Measurements from ENCODE around the gene TUBB6. TPM values are rescaled to one million over a fixed set of nuclear protein-coding genes. Genes with fewer than 3 reads are reported as not detected.

TUBB6 gene
- total and polyA plus RNA-seq, 2 of the 8 experiments (the other 6 are each of a cell fraction or from before 2014, with no cell fraction given) = 126 to 223 TPM

GRCh38 chr18:12336171-12336613, 28.2 kb downstream of the TUBB6 start:
- Histone ChIP-seq H2BK20ac (ENCODE audit: low read length) (no peak overlapping the region), H3K36me3 (ENCODE audit: control insufficient read depth in 2 of 4, insufficient read depth in 4 of 4, low read length in 3 of 4) (peaks cover 0 to under 1% (median 0%) of the 10 kb centered on the region in 4 experiments; a peak in 2 of 8 replicates), H3K14ac (ENCODE audit: insufficient read length) (no peak overlapping the region), H4K91ac (replicated peaks; ENCODE audit: insufficient read length, low read length) (no peak overlapping the region), H3K27me3 (replicated peaks in 1 of 4; ENCODE audit: control insufficient read depth in 3 of 4, extremely low read depth in 1 of 4, insufficient read depth in 3 of 4, low read length in 3 of 4) (no peaks in the 10 kb centered on the region), H2AFZ (ENCODE audit: low read length) (no peak overlapping the region), H3K4ac (replicated peaks; ENCODE audit: insufficient read length, low read depth, low read length) (no peak overlapping the region), H3K9ac (replicated peaks in 1 of 4; ENCODE audit: extremely low read depth in 1 of 4, low read depth in 3 of 4, low read length in 3 of 4) (peak overlapping the region in 1 of 4 experiments; percentile 9; a peak in 2 of 7 replicates), H2BK5ac (ENCODE audit: low read depth, low read length) (peak overlapping the region; percentile 97; the same call in 1 of the 2 replicates), H3K23ac (ENCODE audit: insufficient read length) (no peak overlapping the region), H2AK5ac (ENCODE audit: low read depth, low read length) (0 out of 2 replicates have a peak overlapping the region, but pooled peaks have one; percentile 84), H3K56ac (replicated peaks; ENCODE audit: insufficient read length, low read depth, low read length) (no peak overlapping the region), H4K8ac (ENCODE audit: extremely low read depth, insufficient read depth, low read length) (no peak overlapping the region), H3K79me2 (ENCODE audit: control insufficient read depth in 1 of 2, insufficient read depth in 2 of 2, low read length in 2 of 2) (no peaks in the 10 kb centered on the region), H3K4me3 (ENCODE audit: extremely low read depth in 1 of 4, insufficient read depth in 2 of 4, low read depth in 3 of 4, low read length in 4 of 4) (peak overlapping the region in 2 of 4 experiments; percentile 8 to 43; a peak in 2 of 8 replicates), H3K18ac (ENCODE audit: extremely low read depth, low read length) (peak overlapping the region; percentile 51; the same call in 1 of the 2 replicates), H3K9me3 (ENCODE audit: insufficient read depth in 2 of 2, low read depth in 1 of 2, low read length in 1 of 2) (no peaks in the 10 kb centered on the region), H3K4me1 (replicated peaks in 1 of 4; ENCODE audit: control insufficient read depth in 3 of 4, insufficient read depth in 4 of 4, low read length in 3 of 4) (peaks cover 15 to 41% (median 39%) of the 10 kb centered on the region in 4 experiments), H4K20me1 (replicated peaks in 1 of 2; ENCODE audit: control insufficient read depth in 1 of 2, insufficient read depth in 2 of 2, low read length in 2 of 2) (no peaks in the 10 kb centered on the region), H3K79me1 (ENCODE audit: low read depth, low read length) (no peaks in the 10 kb centered on the region), H2BK12ac (ENCODE audit: low read depth, low read length) (no peak overlapping the region), H2BK120ac (replicated peaks; ENCODE audit: low read depth, low read length) (no peak overlapping the region), H3K4me2 (ENCODE audit: insufficient read depth in 1 of 2, low read depth in 2 of 2, low read length in 2 of 2) (peak overlapping the region; percentile 35 to 61), H4K5ac (ENCODE audit: insufficient read length, low read depth, low read length) (no peak overlapping the region), H2BK15ac (ENCODE audit: low read length) (no peak overlapping the region), H3K23me2 (ENCODE audit: low read depth, low read length) (no peaks in the 10 kb centered on the region), H3K27ac (ENCODE audit: low read depth, low read length) (peak overlapping the region; percentile 79)
- peak; percentile 63 to 74 for DNase-seq (ENCODE audit: low read depth in 1 of 2, low spot score in 2 of 2)
- 0% methylated on average over 2 of the region's 2 CpGs; no CpG with 5 or more reads in 1 of the 2 experiments for WGBS, 2 experiments (ENCODE audit: extremely low coverage in 1 of 2, insufficient coverage in 1 of 2, insufficient read length in 1 of 2, insufficient replicate concordance in 2 of 2, low coverage in 1 of 2, low lambda C conversion rate in 2 of 2, missing lambda C conversion rate in 1 of 2)
- ChIA-PET CTCF (ENCODE audit: partially characterized antibody) (interaction anchor here (1.0 to 1.7 kb wide), 7 partner anchors 8 to 41 kb away, joined by 3 to 5 read pairs (median 4); partner anchors contain the start of gene AFG3L2), POLR2A (ENCODE audit: partially characterized antibody) (interaction anchor here (0.7 to 3.4 kb wide), 11 partner anchors 11 to 79 kb away, joined by 3 to 26 read pairs (median 3); no protein-coding TSS in a partner anchor)
- FAIRE-seq = peak; percentile 99
- no peak for TF ChIP-seq ZNF274 (IDR thresholded peaks at IDR 0.05; ENCODE audit: borderline replicate concordance, extremely low read depth, low read length)
- TF ChIP-seq TAF1 (IDR thresholded peaks at IDR 0.05; ENCODE audit: low read depth, low read length) = 0 out of 2 replicates have a peak, but pooled peaks have one; percentile 30
- TF ChIP-seq CTBP2 (IDR thresholded peaks at IDR 0.05; ENCODE audit: borderline replicate concordance, insufficient read depth, insufficient read length, low read length) = peak; percentile 54
- TF ChIP-seq SP4 (IDR thresholded peaks at IDR 0.05; ENCODE audit: low read length) = no peak
- no peak for TF ChIP-seq SIX5 (IDR thresholded peaks at IDR 0.05; ENCODE audit: low read depth, low read length)
- TF ChIP-seq CTCF (IDR thresholded peaks at IDR 0.05; ENCODE audit: control extremely low read depth in 1 of 3, insufficient read depth in 1 of 3, low read depth in 1 of 3, low read length in 3 of 3) = no peak
- 0 out of 2 replicates have a peak, but pooled peaks have one; percentile 46 for TF ChIP-seq TBP (IDR thresholded peaks at IDR 0.05; ENCODE audit: low read depth, low read length)
- peak in 1 of 2 experiments; percentile 80; a peak in 1 of 3 replicates for TF ChIP-seq EP300 (IDR thresholded peaks at IDR 0.05; ENCODE audit: borderline replicate concordance in 1 of 2, low read depth in 2 of 2, low read length in 2 of 2)
- no peak for TF ChIP-seq RXRA (IDR thresholded peaks at IDR 0.05; ENCODE audit: insufficient read depth, low read depth, low read length)
- TF ChIP-seq ASH2L (IDR thresholded peaks at IDR 0.05; ENCODE audit: low read length) = no peak

All from H1 (cell line).